Activated T-cell treated with anti-CD3 and anti-CD28 coated beads, Interleukin-2, amount 50 U/mL, for 72 hours (primary cell): Measurements from ENCODE around the gene CCNQ. TPM values are rescaled to one million over a fixed set of nuclear protein-coding genes. Genes with fewer than 3 reads are reported as not detected.
A peak's percentile ranks its signal among the peaks of the same experiment; 100 is the strongest.

Source experiments
- ATAC-seq, 2 donors: fragments of 150-1000 bp; cut with Tn5 transposase; replicated peaks in 1 of 2; 2 replicates each; pipeline ENCODE4 v1.10.0; 2021; ENCODE audit warnings: moderate library complexity in 2 of 2, mild to moderate bottlenecking in 1 of 2
- DNase-seq, 2 donors: peaks; one replicate each; pipeline ENCODE4 v3.0.0; 2021 to 2022; ENCODE audit warnings: mixed read lengths in 1 of 2
- H3K27ac Mint-ChIP-seq: one replicate; pipeline ENCODE4 v1.8.0; 2022; ENCODE audit warnings: mild to moderate bottlenecking, moderate library complexity, mixed read lengths
- H3K27me3 Mint-ChIP-seq: one replicate; pipeline ENCODE4 v1.8.0; 2022; ENCODE audit warnings: low read depth, mixed read lengths
- H3K36me3 Mint-ChIP-seq, 2 donors: one replicate each; pipeline ENCODE4 v1.8.0; 2022; ENCODE audit warnings: mixed read lengths in 2 of 2, mild to moderate bottlenecking in 1 of 2; ENCODE audit not compliant: insufficient read depth in 2 of 2
- H3K4me1 Mint-ChIP-seq: one replicate; pipeline ENCODE4 v1.8.0; 2022; ENCODE audit warnings: low read depth, mixed read lengths
- H3K4me3 Mint-ChIP-seq, 2 donors: one replicate each; pipeline ENCODE4 v1.8.0; 2022; ENCODE audit warnings: mild to moderate bottlenecking in 2 of 2, mixed read lengths in 2 of 2, moderate library complexity in 2 of 2
- H3K9me3 Mint-ChIP-seq, 2 donors: one replicate each; pipeline ENCODE4 v1.8.0; 2022; ENCODE audit warnings: mixed read lengths in 2 of 2
- total RNA-seq, 2 donors: library from RNA; stranded (reverse); gene quantifications; one replicate each; pipeline ENCODE4 v1.2.3, GENCODE V29; 2022

Gene CCNQ
- total RNA-seq, 2 donors from 2014 or later: 16.8 to 20.3 TPM

DNA sequence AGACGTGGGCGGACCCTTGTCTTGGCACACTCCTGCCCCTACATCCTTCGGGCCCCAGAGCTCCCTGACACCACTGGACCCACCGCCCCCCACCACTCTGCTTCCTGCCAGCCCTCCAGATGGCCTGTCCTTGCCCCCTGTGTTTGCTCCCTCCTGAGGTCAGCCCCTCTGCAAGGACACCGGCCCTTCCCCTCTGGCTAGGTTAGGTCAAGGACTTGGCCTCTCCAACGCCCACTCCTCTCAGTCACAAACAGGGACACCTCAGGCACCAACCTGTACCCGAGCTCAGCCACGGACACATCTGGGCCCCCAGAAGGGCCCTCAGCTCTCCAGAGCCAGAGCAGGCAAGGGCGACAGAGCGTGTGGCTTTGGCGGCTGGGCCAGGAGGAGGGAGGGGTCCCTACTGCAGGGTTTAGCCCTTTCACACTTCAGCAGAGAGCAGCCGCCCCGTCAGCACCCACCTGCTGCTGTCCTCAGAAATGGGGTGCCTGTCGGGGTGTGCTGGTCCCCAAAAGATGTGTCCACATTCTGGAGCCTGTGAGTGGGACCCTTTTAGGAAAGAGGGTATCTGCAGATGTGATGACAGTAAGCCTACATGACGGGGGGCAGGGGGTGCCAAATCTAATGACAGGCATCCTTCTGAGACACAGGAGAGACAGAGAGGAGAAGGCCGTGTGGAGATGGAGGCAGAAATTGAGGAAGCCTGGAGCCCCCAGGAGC lies 24.5 kb upstream of the CCNQ start:
- peaks cover 6% of the 10 kb centered on the region for H3K27me3 Mint-ChIP-seq
- no peaks in the 10 kb centered on the region for H3K36me3 Mint-ChIP-seq
- H3K27ac Mint-ChIP-seq: no peak overlapping the region
- H3K9me3 Mint-ChIP-seq: no peaks in the 10 kb centered on the region
- no peak for DNase-seq
- no peak for ATAC-seq
- H3K4me1 Mint-ChIP-seq: no peaks in the 10 kb centered on the region
- no peak overlapping the region for H3K4me3 Mint-ChIP-seq

DNA sequence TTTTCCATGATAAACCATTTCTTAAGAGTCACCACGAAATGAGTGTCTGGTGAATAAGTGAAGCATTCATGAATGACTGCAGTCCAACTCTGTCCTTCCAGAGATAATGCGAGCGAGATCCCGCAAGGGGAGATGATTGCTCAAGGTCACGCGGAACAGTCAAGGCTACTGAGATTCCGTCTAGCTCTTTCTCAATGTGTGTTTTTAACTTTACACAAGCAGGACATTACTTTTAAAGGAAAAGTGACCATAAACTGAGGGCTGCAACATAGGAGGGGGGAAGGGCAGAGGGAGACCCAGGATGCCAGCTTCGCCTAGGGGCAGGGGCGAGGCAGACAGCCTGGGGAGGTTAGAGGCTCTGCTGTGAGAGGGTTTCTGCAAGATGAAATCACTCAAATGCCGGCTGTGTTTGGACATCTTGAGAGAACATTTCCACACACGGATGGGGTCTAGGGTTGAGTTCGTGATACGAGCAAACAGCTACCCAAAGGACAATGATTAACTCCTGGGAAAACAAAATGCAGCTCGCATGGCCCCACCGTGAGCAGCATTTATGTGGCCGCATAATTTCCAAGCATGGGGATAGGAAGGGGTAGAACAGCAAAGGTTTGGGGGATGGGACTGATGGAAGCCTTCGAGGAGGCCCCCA lies 23.8 kb upstream of the CCNQ start:
- peaks cover 12% of the 10 kb centered on the region for H3K27me3 Mint-ChIP-seq
- H3K4me1 Mint-ChIP-seq: no peaks in the 10 kb centered on the region
- ATAC-seq: no peak
- H3K9me3 Mint-ChIP-seq: no peaks in the 10 kb centered on the region
- no peak for DNase-seq
- H3K36me3 Mint-ChIP-seq: no peaks in the 10 kb centered on the region
- H3K4me3 Mint-ChIP-seq: no peak overlapping the region
- no peak overlapping the region for H3K27ac Mint-ChIP-seq

DNA sequence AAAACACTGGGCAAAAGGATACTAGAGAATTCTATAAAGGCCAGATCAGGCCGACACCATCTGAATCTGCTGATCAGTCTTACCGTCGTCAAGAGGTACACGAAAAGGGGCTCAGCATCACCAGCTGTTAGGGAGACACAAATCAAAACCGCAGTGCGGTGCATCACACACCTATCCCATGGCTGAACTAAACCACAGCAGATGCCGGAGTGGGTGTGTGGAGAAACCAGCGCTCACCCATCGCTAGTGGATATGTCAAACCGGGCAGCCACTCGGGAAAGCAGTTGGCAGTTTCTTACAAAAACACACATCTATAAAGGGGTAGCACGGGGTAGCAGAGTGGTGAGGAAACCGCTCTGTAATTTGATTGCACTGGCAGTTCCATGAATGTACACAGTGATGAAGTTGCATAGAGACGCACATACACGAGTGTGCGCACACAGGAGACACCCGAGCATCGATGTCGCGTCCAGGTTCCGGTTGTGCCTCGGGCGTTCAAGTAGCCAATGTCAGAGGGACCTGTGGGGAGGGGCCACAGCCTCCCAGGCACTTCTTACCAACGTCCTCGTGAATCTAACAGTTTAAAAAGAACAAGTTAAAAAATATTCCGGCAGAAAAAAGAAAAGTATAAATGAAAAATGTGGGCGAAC lies 23.1 kb upstream of the CCNQ start:
- Mint-ChIP-seq H3K9me3 (no peaks in the 10 kb centered on the region), H3K27me3 (peaks cover 19% of the 10 kb centered on the region), H3K4me1 (no peaks in the 10 kb centered on the region), H3K4me3 (no peak overlapping the region), H3K36me3 (no peaks in the 10 kb centered on the region), H3K27ac (no peak overlapping the region)
- ATAC-seq (no peak), DNase-seq (no peak)

DNA sequence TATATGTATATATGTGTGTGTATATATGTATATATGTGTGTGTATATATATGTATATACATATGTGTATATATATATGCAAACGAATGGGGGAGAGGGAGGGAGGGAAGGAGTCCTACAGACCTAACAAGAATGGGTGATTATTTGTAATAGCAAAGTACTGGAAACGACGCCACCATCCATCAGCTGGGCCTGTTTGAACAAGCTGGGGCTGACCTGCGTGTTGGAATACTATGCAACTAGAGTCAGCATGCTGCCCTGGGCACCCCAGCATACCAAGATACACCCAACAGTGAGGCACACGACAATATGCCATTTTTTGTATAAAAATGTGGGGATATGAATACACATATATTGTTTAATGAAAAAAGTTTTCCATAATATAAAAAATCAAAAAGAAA lies 21.6 kb upstream of the CCNQ start:
- H3K27me3 Mint-ChIP-seq: peaks cover 19% of the 10 kb centered on the region

DNA sequence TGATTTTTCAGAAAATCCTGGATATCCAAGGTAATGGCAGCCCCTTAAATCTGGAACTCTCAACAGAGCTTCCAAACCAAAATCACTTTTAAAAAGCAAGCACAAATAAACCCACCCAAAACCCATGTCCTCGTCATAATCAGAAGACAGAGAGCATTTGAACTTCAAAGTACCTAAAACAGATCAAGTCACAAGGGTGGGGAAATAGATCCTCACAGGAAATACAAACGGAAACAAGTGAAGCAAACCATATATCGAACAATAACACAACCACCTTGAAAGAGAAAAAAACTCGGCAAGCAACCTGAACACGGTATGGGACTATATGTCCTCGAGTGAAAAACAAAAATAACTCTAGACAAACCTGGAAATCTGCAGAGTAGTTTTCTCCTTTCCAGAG lies 15.9 kb upstream of the CCNQ start:
- Mint-ChIP-seq H3K36me3 (no peaks in the 10 kb centered on the region), H3K9me3 (no peaks in the 10 kb centered on the region), H3K27me3 (peaks cover 31% of the 10 kb centered on the region), H3K4me3 (peak overlapping the region in 1 of 2 donors; percentile 32), H3K27ac (no peak overlapping the region), H3K4me1 (no peaks in the 10 kb centered on the region)
- ATAC-seq (no peak), DNase-seq (no peak)

More for the DNA sequence above, 21.6 kb upstream of the CCNQ start:
- Mint-ChIP-seq H3K27ac (no peak overlapping the region), H3K4me3 (no peak overlapping the region), H3K36me3 (no peaks in the 10 kb centered on the region), H3K4me1 (no peaks in the 10 kb centered on the region), H3K9me3 (no peaks in the 10 kb centered on the region)
- no peak for ATAC-seq
- DNase-seq: no peak

DNA sequence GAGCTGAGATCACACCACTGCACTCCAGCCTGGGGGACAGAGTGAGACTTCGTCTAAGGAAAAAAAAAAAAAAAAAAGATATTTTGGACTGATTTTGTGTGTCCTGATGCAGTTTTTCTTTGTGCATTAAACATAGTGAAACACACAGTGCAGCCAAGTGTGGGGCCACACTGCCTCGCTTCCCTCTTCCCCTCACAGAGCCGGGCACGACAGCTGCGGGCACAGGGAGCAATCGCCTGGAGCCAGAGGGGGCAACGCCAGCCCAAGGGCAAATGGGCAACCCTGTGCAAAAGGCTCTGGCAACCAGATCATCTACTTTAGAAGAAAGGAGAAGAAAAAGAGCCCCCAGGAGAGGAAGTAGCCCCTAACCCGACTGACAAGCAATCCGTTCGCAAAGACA lies 13.5 kb upstream of the CCNQ start:
- Mint-ChIP-seq H3K27me3 (peaks cover 30% of the 10 kb centered on the region), H3K4me3 (no peak overlapping the region), H3K4me1 (no peaks in the 10 kb centered on the region), H3K9me3 (no peaks in the 10 kb centered on the region), H3K36me3 (no peaks in the 10 kb centered on the region), H3K27ac (no peak overlapping the region)
- no peak for DNase-seq
- no peak for ATAC-seq

DNA sequence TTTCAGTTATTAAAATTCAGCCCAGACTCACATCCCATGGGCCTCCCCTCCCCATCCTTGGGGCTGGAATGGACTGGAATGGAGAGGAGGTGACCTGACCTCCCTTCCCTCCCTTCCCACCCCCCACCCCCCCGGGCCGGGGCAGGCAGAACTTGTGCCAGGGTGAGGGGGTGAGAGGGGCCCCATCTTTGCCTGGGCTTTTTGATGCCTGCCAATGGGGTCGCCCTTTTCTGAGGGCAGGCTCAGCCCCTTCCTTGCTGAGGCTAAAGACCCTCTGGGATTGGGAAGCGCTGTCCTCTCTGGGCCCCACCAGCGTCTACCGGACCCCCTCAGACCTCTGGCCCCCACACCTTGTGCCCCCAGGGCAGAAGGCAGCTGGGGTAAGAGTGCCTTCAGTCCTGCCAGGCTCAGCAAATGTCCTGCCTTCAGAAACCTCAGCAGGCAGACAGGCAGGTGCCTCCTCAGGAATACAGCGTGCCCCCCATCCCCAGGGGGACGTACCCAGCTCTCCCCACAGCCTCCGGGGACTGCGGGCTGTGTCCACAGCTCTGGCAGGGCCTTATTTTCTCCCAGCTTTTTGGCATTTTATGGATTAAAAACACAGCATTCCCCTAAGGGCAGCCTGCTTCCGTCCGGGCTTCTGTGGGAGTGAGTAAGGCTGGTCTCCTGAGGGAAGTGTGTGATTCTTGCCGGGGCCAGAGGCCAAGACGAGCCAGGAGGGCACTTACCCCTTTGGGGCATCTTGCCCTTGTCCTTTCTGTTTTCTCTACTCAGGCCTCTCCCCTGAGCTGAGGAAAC lies 12.6 kb upstream of the CCNQ start:
- no peak overlapping the region for H3K4me3 Mint-ChIP-seq
- H3K27me3 Mint-ChIP-seq: peaks cover 36% of the 10 kb centered on the region
- ATAC-seq (no peak), DNase-seq (no peak)
- no peak overlapping the region for H3K27ac Mint-ChIP-seq
- H3K4me1 Mint-ChIP-seq: no peaks in the 10 kb centered on the region
- H3K36me3 Mint-ChIP-seq: no peaks in the 10 kb centered on the region
- no peaks in the 10 kb centered on the region for H3K9me3 Mint-ChIP-seq

DNA sequence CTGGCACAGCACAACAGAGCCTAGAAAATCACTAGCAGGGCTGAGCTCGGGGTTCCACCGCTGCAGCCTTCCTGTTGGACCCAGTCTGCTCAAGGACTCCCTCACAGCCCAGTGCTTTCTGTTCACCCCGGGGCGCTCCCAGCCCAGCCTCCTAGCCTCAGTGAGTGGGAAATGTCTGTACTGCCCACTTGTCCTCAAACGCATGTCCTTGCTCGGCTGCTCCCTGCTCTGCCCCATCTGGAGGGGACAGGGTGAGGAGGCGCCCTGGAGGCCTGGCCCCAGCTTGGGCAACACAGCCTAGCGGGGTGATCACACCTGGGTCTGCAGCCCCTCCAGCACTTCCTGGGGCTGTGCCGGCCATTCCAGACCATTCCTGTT lies 11.9 kb upstream of the CCNQ start:
- Mint-ChIP-seq H3K4me3 (peak overlapping the region; percentile 81 to 84), H3K27ac (no peak overlapping the region), H3K9me3 (no peaks in the 10 kb centered on the region), H3K27me3 (peaks cover 43% of the 10 kb centered on the region), H3K4me1 (no peaks in the 10 kb centered on the region), H3K36me3 (no peaks in the 10 kb centered on the region)
- no peak for DNase-seq
- no peak for ATAC-seq

DNA sequence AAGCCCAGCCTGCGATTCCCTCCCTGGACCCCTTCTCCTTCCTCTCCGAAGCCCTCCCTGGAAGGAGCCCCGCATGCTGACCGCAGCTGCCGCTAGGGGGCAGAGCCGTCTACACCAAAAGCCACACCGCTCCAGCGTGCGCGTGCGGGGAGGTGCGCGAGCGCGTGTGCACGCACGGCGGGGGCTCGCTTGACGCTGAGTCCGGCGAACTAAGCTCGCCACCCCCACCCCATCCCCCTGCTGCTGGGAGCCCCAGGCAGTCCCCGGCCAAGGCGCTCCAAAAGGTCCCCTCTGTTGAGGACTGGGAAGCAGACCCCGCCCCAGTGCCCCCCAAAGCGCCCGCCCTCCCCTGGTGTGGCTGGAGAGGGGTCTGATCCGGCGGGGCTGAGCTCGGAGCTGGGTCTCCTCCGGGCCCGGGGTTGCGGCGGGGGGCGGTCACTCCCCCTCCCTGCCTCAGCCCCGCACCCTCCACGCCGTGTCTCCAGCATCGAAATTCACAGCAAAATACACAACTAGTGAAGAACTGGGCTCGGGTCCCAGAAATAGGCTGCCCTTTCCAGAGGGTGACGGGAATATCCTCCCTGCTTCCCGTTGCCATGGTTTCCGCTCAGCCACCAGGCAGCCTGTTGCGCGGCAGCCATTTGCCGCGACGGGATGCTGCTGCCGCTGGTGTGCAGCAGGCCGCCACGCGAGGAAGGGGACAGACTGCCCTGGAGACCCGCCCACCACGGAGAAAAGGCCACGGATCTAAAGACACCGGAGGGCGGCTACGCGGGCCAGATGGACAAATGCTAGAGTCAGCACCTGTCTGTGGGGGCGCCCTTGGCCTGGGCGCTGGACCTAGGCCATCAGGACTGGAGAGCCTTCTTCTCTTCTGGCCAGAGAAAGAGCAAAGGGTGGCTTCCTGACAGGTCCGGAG lies 11.2 kb upstream of the CCNQ start:
- ATAC-seq: peak; percentile 95 to 97
- H3K27me3 Mint-ChIP-seq: peaks cover 45% of the 10 kb centered on the region
- peak overlapping the region; percentile 81 to 84 for H3K4me3 Mint-ChIP-seq
- peak; percentile 77 to 80 for DNase-seq
- H3K27ac Mint-ChIP-seq: no peak overlapping the region
- H3K36me3 Mint-ChIP-seq: no peaks in the 10 kb centered on the region
- no peaks in the 10 kb centered on the region for H3K9me3 Mint-ChIP-seq
- H3K4me1 Mint-ChIP-seq: no peaks in the 10 kb centered on the region

DNA sequence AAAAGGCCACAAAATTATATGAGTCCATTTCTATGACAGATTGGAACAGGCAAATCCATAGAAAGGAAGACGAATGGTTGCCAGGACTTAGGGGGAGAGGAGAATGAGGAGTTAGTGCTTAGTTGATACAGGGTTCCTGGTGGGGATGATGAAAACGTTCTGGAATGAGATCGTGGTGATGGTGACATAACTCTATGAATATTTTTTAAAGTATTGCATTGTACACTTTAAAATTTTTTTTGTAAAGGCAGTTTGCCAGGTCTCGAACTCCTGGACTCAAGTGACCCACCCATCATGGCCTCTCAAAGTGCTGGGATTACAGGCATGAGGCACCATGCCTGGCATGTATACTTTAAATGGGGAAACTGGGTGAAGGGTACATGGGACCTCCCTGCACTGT lies 9.9 kb upstream of the CCNQ start:
- no peaks in the 10 kb centered on the region for H3K9me3 Mint-ChIP-seq
- no peak overlapping the region for H3K27ac Mint-ChIP-seq
- no peaks in the 10 kb centered on the region for H3K36me3 Mint-ChIP-seq
- ATAC-seq (no peak), DNase-seq (no peak)
- peak overlapping the region in 1 of 2 donors; percentile 7 for H3K4me3 Mint-ChIP-seq
- H3K4me1 Mint-ChIP-seq: no peaks in the 10 kb centered on the region
- peaks cover 34% of the 10 kb centered on the region for H3K27me3 Mint-ChIP-seq

DNA sequence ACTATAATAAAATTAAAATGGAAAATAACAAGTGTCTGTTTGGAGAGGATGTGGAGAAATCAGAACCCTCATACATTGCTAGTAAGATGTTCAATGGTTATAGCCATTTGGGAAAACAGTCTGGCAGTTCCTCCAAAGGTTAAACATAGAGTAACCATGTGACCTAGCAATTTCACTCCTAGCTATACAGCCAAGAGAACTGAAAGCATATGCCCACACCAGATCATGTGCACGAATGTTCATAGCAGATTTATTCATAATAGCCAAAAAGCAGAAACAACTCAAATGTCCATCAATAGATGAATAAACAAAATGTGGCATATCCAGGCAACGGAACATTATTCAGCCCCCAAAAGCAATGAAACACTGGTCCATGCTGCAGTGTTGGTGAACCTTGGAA lies 9.4 kb upstream of the CCNQ start:
- no peaks in the 10 kb centered on the region for H3K4me1 Mint-ChIP-seq
- H3K36me3 Mint-ChIP-seq: no peaks in the 10 kb centered on the region
- no peaks in the 10 kb centered on the region for H3K9me3 Mint-ChIP-seq
- peaks cover 35% of the 10 kb centered on the region for H3K27me3 Mint-ChIP-seq
- peak overlapping the region; percentile 30 for H3K27ac Mint-ChIP-seq
- DNase-seq (no peak), ATAC-seq (no peak)
- peak overlapping the region in 1 of 2 donors; percentile 7 for H3K4me3 Mint-ChIP-seq

DNA sequence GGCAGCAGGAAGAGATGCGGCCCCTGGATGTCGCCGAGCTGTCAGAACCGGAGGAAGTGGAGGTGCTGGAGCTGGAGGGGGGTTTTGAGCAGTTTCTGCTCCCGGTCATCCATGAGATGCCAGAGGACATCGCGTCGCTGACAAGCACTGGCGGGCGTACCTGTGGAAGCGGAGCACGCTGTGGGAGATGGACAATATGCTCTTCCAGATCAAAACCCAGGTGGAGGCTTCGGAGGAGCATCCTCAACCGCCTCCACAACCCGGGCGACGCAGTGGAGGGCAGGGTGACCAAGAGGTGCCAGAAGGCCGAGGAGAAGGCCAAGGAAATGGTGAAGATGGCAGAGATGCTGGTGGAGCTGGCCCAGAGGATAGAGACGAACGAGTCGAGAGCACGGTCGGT lies 7.6 kb upstream of the CCNQ start:
- Mint-ChIP-seq H3K9me3 (no peaks in the 10 kb centered on the region), H3K27ac (no peak overlapping the region), H3K27me3 (peaks cover 46% of the 10 kb centered on the region), H3K4me3 (no peak overlapping the region), H3K4me1 (no peaks in the 10 kb centered on the region), H3K36me3 (no peaks in the 10 kb centered on the region)
- DNase-seq (no peak), ATAC-seq (no peak)
